Measurements from ENCODE around the gene PLEKHA7.

DNA sequence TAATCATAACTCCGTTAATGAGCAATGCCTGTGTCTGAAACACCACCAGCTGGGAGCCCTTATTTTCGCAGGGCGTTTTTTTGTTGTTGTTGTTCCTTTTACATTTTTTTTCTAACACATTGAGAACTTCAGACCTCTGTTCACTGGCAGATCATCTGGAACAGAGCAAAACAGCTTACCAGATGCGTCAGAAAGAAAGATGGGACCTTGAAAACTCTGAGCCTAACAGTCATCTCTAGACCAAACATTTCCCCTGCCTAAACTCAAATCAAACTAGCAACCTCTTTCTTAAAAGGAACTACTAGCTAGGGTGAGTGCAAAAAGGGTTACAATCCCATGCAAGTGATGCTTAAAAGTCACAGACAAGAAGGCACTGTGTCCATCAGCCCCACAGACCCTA lies 93.2 kb downstream of the PLEKHA7 start:
- TF ChIP-seq, protein P1, sequence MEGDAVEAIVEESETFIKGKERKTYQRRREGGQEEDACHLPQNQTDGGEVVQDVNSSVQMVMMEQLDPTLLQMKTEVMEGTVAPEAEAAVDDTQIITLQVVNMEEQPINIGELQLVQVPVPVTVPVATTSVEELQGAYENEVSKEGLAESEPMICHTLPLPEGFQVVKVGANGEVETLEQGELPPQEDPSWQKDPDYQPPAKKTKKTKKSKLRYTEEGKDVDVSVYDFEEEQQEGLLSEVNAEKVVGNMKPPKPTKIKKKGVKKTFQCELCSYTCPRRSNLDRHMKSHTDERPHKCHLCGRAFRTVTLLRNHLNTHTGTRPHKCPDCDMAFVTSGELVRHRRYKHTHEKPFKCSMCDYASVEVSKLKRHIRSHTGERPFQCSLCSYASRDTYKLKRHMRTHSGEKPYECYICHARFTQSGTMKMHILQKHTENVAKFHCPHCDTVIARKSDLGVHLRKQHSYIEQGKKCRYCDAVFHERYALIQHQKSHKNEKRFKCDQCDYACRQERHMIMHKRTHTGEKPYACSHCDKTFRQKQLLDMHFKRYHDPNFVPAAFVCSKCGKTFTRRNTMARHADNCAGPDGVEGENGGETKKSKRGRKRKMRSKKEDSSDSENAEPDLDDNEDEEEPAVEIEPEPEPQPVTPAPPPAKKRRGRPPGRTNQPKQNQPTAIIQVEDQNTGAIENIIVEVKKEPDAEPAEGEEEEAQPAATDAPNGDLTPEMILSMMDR (IDR thresholded peaks at IDR 0.05 in 2 of 3, conservative IDR thresholded peaks at IDR 0.05 in 1 of 3; ENCODE audit: borderline replicate concordance in 1 of 3, insufficient read depth in 1 of 3, low read depth in 2 of 3, low read length in 2 of 3) = no peak
- no peak for TF ChIP-seq POLR2A (IDR thresholded peaks at IDR 0.05; ENCODE audit: borderline replicate concordance, extremely low read depth, insufficient read depth, insufficient read length)
- TF ChIP-seq SP1 (IDR thresholded peaks at IDR 0.05; ENCODE audit: low read depth) = no peak
